ENCODE data around the gene ZIC1. TPM values are rescaled to one million over a fixed set of nuclear protein-coding genes. Genes with fewer than 3 reads are reported as not detected.

Gene ZIC1
- total RNA-seq, 1 experiment from 2014 or later: 0.36 TPM

GRCh38 chr3:147412917-147413685 is 3.9 kb downstream of the ZIC1 start:
- POLR2A ChIA-PET: no interaction called here
- BruUV-seq (replicated peaks): no TSS peak
- Histone ChIP-seq H3K27ac (ENCODE audit: low read length) (peak overlapping the region; percentile 57; the same call in 1 of the 2 replicates), H3K9me3 (ENCODE audit: control insufficient read depth, insufficient read depth, low read depth, low read length) (no peaks in the 10 kb centered on the region), H3K4me3 (ENCODE audit: low read depth in 2 of 2, low read length in 2 of 2) (peak overlapping the region; percentile 49 to 63), H3K27me3 (ENCODE audit: control insufficient read depth, insufficient read depth, low read length) (no peaks in the 10 kb centered on the region; the same call in 1 of the 2 replicates), H3K36me3 (ENCODE audit: control insufficient read depth, insufficient read depth, low read length) (no peaks in the 10 kb centered on the region), H3K4me1 (ENCODE audit: control insufficient read depth, insufficient read depth, low read length) (no peaks in the 10 kb centered on the region)
- peak; percentile 71 for ATAC-seq
- in situ Hi-C loops (cut with HindIII; ENCODE audit: low pct_unique_long_range_greater_than_20kb, low sequenced_read_pairs) (no loop called here), intact Hi-C loops (cut with micrococcal nuclease; ENCODE audit: unreplicated experiment) (no loop called here)
- CTCF ChIA-PET: no interaction called here
- TF ChIP-seq TCF7L2 (IDR thresholded peaks at IDR 0.05; ENCODE audit: low read depth, low read length) (no peak), POLR2AphosphoS5 (IDR thresholded peaks at IDR 0.05; ENCODE audit: low read depth, low read length) (no peak), SIN3A (IDR thresholded peaks at IDR 0.05; ENCODE audit: borderline replicate concordance, insufficient read depth, low read depth, low read length) (no peak), CTCF (IDR thresholded peaks at IDR 0.05) (no peak), REST (IDR thresholded peaks at IDR 0.05; ENCODE audit: insufficient read depth in 1 of 2, low read depth in 2 of 2, low read length in 1 of 2) (no peak)
- no peak for DNase-seq (ENCODE audit: low read depth, low spot score)

- intact Hi-C loops (cut with micrococcal nuclease; ENCODE audit: unreplicated experiment) (no loop called here), in situ Hi-C loops (cut with HindIII; ENCODE audit: low pct_unique_long_range_greater_than_20kb, low sequenced_read_pairs) (no loop called here)
- no peak for DNase-seq (ENCODE audit: low read depth, low spot score)
- Histone ChIP-seq H3K9me3 (ENCODE audit: control insufficient read depth, insufficient read depth, low read depth, low read length) (no peaks in the 10 kb centered on the region), H3K4me1 (ENCODE audit: control insufficient read depth, insufficient read depth, low read length) (no peaks in the 10 kb centered on the region), H3K36me3 (ENCODE audit: control insufficient read depth, insufficient read depth, low read length) (no peaks in the 10 kb centered on the region), H3K4me3 (ENCODE audit: low read depth in 2 of 2, low read length in 2 of 2) (peak overlapping the region; percentile 49 to 63), H3K27me3 (ENCODE audit: control insufficient read depth, insufficient read depth, low read length) (no peaks in the 10 kb centered on the region; the same call in 1 of the 2 replicates), H3K27ac (ENCODE audit: low read length) (no peak overlapping the region)
- ATAC-seq: no peak; the same call in 1 of the 2 replicates
- TF ChIP-seq REST (IDR thresholded peaks at IDR 0.05; ENCODE audit: insufficient read depth in 1 of 2, low read depth in 2 of 2, low read length in 1 of 2): no peak
- no peak for TF ChIP-seq TCF7L2 (IDR thresholded peaks at IDR 0.05; ENCODE audit: low read depth, low read length)
- no peak for TF ChIP-seq CTCF (IDR thresholded peaks at IDR 0.05)
- no peak for TF ChIP-seq POLR2AphosphoS5 (IDR thresholded peaks at IDR 0.05; ENCODE audit: low read depth, low read length)
- no peak for TF ChIP-seq SIN3A (IDR thresholded peaks at IDR 0.05; ENCODE audit: borderline replicate concordance, insufficient read depth, low read depth, low read length)
- BruUV-seq (replicated peaks): no TSS peak
- ChIA-PET CTCF (no interaction called here), POLR2A (no interaction called here)
Observed at GRCh38 chr3:147413686-147414389, 4.7 kb downstream of the ZIC1 start.
